ENCODE results near the gene CREBBP.

Gene CREBBP

DNA sequence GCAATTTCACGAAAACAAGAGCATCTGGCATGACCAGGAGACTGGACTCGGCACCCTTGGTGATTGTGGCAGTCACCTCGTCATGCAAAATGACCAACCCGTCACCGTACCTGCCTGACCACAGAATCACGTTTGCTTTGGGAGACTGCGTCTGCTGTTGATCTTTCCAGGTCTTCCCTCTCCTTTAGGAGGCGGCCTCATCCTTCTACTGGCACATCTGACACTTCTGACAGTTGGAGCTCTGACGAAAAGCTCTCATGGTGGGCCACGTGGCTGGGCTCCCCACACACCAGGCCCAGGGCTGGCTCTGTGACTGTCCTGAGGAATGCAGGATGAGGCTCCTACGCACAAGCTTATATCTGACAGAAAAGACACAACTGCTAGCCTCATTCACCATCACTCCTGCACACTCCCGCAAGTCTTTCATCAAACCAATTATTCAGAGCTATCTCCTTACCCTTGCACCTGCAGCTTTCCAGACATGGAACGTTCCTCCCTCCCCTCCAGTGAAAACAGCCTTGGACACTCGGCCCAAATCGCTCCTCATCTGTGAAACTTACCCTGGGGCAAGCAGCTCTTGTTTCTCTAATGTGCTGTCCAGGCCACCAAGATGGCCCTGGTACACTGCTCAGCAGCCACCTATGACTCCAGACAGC, 166.8 kb downstream of the CREBBP start:
- DNase-seq (ENCODE audit: low spot score) = no peak

DNA sequence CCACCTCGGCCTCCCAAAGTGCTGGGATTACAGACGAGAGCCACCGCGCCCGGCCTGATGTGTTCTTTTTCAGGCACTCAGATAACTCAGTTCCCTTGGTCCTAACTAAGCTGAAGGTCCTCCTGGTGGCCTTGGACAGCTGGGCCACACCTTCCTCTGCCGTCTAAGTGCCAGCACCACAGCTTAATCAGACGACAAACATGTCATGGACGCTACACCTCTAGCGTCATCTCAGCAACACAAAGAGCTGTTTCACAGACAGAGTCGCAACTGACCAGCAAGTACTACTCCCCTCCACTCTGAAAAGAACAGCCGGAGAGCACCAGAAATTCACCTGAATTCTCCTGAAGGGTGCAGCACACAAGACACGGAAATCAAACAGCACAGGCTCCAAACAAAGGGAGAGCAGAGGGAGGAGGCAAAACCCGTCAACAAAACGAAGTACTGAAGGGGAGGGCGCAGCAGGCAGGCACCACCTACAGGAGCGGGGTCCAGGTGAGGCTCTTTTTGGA, 167.6 kb downstream of the CREBBP start:
- DNase-seq (ENCODE audit: low spot score) = no peak

DNA sequence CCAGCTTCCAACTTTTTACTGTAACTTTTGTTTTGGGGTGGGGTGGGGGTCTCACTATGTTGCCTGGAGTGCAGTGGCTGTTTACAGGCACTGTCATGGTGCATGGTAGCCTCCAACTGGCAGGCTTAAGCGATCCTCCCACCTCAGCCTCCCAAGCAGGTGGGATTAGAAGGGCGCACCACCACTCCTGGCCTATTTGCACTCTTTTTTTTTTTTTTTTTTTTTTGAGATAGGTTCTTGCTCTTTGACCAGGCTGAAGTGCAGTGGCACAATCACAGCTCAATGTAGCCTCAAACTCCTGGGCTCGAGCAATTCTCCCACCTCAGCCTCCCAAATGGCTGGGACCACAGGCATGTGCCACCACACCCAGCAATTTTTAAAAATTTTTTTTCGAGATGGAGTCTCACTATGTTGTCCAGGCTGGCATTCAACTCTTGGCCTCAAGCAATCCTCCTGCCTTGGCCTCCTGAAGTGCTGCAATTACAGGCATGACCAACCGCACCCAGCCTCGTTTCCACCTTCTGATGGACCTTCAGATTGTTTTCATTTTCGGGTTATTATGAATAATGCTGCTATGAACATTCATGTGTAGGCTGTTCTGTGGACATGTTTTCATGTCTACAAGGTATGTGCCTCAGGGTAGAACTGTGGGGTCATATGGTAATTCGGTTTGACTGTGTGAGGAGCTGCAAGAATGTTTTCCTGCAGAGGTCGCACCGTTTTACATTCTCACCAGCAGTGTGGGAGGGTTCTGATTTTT, 174.1 kb downstream of the CREBBP start:
- no peak for DNase-seq (ENCODE audit: low spot score)

DNA sequence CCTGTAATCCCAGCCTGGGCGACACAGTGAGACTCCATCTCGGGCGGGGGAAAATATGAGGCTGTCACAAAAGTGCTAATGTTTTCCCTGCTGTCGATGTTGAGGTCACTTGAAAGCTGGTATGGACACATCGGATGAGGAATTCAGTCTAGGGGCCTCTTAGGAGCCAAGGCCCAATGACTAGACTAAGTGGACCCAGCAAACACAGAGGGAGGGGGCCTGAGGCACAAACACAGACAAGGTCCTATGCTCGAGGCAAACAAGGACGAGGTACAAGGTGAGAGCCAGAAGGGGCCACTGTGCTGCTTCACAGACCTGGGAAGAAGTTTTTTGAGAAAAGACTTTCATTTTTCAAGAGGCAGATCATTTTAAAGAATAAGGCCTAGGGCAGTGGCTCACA, 178.4 kb downstream of the CREBBP start:
- no peak for DNase-seq (ENCODE audit: low spot score)

DNA sequence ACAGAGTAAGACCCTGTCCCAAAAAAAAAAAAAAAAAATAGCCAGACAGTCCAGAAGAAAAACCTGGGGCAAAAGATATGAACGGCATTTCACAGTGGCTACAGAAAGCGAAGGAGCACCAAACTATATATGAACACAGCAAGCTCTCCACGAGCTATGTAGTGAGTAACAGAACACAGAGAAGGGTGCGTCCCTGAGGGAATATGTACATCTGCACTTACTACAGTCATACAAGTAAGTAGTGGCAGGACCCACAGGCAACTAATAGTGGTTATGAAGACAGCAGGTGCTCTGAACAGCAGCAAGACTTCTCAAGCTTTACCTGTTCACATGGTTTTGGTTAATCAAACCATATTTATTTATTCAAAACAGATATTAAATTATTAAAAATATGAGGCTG, 179.0 kb downstream of the CREBBP start:
- DNase-seq (ENCODE audit: low spot score) = no peak

DNA sequence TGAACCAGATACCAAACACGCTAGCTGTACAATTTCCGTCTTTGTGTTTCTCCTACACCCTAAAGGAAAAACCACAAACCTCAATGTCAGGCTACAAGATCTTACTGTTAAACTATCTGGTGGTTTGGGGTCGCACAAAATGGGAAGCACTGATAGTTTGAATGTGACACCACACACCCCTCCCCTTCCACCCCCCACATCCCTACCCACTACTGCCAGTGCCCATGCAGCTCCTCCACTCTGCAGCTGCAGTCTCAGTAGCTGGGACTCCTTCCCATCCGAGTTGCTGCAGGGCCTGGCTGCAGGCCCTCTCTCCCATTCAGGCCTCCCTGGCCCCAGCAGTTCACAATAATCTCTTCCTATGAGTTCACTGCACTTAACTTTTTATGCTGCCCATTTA, 181.6 kb downstream of the CREBBP start:
- no peak for DNase-seq (ENCODE audit: low spot score)

DNA sequence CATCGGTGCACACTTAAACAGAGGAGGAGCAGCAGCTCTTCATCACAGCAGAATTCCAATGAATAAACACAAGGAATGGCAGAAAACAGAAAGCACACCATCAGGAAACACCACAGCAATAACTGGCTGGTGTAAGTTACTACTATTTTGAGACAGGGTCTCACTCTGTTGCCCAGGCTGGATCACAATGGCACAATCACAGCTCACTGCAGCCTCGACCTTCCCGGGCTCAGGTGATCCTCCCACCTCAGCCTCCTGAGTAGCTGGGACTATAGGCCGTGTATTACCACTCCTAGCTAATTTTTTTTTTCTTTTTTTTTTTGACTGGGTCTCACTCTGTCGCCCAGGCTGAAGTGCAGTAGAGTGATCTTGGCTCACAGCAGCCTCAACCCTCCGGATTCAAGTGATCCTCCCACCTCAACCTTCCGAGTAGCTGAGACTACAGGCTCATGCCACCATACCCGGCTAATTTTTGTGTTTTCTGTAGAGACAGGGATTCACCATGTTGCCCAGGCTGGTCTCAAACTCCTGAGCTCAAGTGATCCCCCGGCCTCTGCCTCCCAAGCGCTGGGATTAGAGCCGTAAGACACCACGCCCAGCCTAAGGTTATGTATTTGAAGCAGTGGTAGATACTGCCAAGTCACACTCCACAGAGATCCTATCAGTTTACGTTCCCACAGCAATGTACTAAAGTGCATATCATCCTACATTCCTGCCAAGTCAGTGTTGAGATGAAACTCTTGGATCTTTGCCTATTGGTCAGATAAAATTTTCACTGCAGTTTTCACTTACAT, 183.9 kb downstream of the CREBBP start:
- DNase-seq (ENCODE audit: low spot score) = no peak

DNA sequence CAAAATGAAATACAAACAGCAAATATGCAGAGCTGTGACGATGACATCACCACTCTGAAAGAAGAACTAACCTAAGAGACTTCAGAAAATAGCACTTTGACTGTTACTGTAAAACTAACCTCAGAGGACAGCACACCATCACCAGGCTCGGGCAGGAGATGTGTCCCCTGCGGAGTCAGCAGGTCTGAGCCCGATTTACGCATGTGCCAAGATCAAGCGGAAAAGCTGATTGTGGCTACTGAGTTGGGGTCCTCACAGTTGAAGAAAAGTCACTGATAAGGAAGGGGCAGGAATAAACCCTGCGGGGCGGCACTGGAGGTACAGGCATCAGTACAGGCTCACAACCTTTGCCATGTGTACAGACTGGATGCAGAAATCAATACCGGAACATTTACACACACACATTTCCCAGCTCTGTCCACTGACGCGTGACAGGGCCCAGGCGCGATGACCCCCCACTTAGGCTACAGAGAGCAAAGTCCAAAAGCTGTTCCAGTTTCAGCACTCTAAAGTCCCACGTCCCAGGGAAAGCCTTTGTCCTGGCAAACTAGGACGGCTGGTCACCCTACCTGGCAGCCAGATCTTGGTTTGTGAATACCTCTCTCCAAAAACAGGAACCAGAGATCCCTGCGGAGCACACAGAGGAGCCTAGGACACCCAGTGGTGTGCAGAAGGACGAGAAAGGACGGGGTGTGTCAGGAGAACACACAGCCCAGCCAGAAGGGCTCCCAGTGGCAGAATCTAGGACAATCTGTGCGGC, 184.7 kb downstream of the CREBBP start:
- no peak for DNase-seq (ENCODE audit: low spot score)

DNA sequence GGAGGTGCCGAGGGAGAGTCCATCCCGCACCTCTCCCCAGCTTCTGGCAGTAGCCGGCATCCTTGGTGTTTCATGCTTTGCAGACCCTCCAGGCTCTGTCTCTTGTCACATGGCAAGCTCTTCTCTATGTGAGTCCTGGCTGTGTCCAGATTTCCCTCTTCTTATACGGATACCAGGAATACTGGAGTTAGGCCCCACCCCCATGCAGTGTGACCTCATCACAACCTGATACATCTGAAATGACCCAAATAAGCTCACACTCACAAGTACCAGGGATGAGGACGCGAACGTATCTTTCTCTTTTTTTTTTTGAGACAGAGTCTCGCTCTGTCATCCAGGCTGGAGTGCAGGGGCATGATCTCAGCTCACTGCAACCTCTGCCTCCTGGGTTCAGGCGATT, 186.5 kb downstream of the CREBBP start:
- DNase-seq (ENCODE audit: low spot score) = no peak

DNA sequence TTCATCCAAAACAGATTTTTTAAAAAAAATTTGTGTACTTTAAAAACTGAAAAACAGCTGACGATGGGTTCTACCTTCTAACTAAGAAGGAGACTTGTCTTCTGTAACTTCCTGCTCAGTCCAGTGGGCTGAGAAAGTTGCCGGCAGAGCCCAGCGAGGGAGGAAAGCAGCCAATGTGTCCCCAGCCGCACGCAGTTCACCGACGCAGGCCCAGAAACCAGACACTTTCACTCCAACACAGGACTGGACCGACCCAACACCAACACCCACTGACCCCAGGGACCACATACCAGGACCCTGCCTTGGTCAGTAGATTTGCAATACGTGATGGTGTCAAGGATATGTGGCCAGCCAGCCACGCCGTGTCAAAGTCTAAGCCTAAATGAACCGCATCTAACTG, 188.8 kb downstream of the CREBBP start:
- no peak for DNase-seq (ENCODE audit: low spot score)

DNA sequence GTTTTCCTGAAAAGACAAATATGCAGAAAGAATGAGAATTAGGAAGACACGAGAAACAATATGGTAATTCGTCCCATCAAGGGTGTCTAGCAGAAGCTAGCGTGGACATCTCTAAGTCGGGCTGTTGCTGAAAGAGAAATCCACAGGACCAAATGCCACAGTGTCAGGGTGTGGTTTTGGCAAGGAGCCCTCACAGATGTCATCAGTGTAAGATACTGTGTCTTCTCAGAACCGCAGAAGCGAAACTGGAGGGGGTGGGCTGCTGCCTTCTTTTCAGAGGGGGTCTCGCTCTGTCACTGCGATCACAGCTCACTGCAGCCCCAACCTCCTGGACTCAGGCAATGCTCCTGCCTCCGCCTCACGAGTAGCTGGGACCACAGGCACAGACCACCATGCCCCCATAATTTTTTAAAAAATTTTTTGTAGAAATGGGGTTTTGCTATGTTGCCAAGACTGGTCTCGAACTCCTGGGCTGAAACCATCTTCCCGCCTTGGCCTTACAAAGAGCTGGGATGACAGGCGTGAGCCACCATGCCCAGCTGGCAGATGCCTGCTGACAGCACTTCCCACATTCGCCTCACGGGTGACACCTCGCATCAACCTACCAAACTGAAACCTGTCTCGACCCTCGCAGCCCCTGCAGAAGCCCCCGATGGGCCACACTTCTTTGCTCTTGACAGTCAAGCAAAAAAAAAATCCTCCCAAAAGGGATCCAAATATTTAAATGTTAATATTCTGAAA, 189.4 kb downstream of the CREBBP start:
- DNase-seq (ENCODE audit: low spot score) = no peak

DNA sequence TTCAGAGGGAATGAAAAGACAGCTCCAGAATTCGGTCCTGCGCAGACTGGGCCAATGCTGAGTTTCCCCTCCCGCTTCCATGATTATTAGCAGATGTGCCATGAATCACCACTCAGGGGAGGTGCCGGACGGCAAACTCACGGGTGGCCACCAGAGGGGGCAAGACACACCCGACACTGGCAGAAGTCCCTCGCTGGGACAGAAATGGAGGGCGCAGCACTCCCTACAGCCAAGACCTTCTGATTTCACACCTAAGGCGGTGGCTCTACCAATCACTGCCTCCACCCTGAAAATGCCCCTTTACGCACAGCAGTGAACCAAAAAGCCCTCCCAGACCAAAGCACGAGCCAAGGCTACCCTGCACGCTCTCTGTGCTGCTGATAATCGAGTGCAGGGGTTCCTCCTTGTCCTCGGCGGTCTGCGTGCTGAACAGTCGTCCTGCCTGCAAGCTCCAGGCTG, 190.0 kb downstream of the CREBBP start:
- DNase-seq (ENCODE audit: low spot score) = peak; percentile 91

DNA sequence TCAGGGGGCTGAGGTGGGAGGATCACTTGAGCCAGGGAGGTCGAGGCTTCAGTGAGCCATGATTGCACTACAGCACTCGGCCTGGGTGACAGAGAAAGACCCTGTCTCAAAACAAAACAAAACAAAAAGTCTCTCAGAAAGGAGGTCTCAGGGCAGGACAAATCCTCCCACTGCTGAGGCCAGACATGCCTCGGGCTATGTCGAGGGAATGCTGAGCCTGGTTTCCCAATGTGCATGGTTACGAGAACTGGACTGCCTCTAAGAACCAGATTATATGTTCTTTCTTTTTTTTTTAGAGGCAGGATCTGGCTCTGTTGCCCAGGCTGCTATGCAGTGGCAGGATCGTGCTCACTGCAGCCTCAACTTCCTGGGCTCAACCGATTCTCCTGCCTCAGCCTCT, 190.8 kb downstream of the CREBBP start:
- DNase-seq (ENCODE audit: low spot score) = no peak

DNA sequence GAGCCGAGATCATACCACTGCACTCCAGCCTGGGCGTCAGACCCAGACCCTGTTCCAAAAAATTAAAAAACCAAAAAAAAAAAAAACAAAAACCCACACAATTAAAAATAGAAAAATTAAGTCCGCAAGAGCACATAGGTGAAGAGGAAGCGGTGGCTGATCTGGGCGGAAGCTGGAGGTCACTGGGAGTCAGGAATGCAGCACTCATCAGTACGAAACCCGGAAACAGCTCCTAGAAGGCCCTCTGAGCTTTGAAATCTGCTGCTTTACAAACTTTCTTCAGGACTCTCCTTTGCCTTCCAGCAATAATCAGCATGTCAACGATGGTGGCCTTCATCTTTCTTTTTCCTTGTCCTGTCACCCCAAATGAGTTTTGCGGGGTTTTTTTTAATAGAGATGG, 192.7 kb downstream of the CREBBP start:
- no peak for DNase-seq (ENCODE audit: low spot score)

DNA sequence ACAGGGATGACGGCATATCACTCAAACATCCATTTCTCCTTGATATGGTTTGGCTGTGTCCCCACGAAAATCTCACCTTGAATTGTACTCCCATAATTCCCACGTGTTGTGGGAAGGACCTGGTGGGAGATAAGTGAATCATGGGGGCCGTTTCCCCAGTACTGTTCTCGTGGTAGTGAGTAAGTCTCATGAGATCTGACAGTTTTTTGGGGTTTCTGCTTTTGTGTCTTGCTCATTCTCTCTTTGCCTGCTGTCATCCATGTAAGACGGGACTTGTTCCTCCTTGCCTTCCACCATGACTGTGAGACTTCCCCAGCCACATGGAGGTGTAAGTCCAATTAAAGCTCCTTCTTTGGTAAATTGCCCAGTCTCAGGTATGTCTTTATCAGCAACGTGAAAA, 193.5 kb downstream of the CREBBP start:
- no peak for DNase-seq (ENCODE audit: low spot score)

DNA sequence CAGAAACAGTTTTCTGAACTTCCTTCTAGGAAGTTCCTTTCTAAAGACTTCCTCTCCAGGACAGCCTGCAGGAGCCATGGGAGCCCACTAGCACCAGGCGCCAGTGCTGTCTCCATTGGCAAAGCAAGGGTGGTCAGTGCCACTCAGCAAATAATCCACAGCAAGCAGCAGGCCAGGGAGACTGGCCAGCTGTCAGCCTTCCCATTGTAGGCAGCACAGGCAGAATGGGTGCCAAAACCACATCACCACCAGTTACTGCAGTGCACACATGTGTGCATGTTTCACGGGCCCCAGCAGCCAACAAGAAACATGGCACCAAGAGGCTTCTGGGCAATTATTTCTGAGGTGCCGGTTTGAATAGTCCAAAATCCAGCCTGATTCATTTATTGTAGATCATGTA, 199.3 kb downstream of the CREBBP start:
- DNase-seq (ENCODE audit: low spot score) = peak; percentile 33

DNA sequence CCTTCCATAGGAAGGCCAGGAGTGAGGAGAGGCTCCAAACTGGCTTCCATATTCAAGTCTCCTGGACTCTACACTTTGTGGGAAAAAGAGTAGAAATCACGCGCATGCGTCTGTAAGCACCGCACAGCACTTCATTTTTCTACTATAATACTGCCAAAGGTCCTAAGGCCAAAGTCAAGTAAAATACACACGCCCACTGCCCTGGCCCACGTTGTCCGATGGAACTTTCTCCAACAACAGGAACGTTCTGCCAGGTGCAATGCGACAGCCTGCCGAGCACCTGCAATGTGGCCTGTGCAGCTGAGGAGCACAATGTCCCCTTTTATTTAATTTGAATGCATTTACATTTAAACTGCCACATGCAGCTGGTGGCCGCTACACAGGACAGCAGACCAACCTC, 202.5 kb downstream of the CREBBP start:
- no peak for DNase-seq (ENCODE audit: low spot score)

DNA sequence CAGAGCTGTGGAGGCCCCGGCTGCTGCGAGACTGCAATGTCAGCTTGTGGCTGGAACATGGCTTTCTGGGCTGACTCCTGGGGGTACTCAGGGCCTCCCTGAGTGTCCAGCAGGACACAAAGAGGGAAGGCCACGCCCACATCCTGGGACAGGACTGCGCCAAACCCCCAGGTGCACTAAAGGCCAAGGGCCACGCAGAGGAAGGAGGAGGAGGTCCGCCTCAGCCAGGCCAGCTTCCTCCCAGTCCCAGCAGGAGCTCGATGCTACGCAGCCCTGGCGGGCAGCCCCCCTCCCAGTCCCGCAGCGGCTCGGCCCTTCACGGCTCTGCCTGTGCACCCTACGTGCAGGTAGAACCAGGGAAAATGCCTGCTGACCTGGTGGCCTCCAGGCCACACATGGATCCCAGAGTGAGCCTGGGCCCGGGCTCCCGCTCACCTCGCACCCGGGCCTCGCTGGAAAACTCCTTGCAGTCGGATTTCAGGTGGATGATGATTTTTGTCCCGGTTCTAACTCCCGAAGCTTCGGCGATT, 204.8 kb downstream of the CREBBP start:
- no peak for DNase-seq (ENCODE audit: low spot score)

Data from putamen (tissue), 1 donor.